Small intestine (tissue), 7 donors: Measurements from ENCODE around the gene S100A7A. TPM values are rescaled to one million over a fixed set of nuclear protein-coding genes. Genes with fewer than 3 reads are reported as not detected.

Experiments
- DNase-seq, 2 donors: peaks; one replicate each; pipeline versions ENCODE4 v3.0.0 to v3.0.0-alpha.2; 2013
- FAIRE-seq: peaks from 2 replicates; lab custom pipeline; 2012; peaks lifted over from hg19 to GRCh38; lab: Jason Lieb, UNC
- H3K27ac ChIP-seq, 3 donors: one replicate each; pipeline ENCODE4 v1.5.1; 2013; ENCODE audit warnings: low read length in 2 of 3, mild to moderate bottlenecking in 2 of 3, control low read depth in 1 of 3, inconsistent platforms in 1 of 3, low read depth in 1 of 3, moderate library complexity in 1 of 3
- H3K27me3 ChIP-seq, 3 donors: one replicate each; pipeline ENCODE4 v1.6.1; 2013; ENCODE audit warnings: low read length in 3 of 3, inconsistent platforms in 1 of 3; ENCODE audit not compliant: control insufficient read depth in 3 of 3, insufficient read depth in 3 of 3
- H3K36me3 ChIP-seq, 3 donors: one replicate each; pipeline ENCODE4 v1.6.1; 2013; ENCODE audit warnings: low read length in 3 of 3, inconsistent platforms in 1 of 3, low read depth in 1 of 3, mild to moderate bottlenecking in 1 of 3, moderate library complexity in 1 of 3; ENCODE audit not compliant: control insufficient read depth in 3 of 3, insufficient read depth in 2 of 3
- H3K4me1 ChIP-seq, 3 donors: one replicate each; pipeline ENCODE4 v1.6.1; 2013; ENCODE audit warnings: low read length in 2 of 3, inconsistent platforms in 1 of 3, low read depth in 1 of 3, mild to moderate bottlenecking in 1 of 3, moderate library complexity in 1 of 3; ENCODE audit not compliant: control insufficient read depth in 3 of 3, insufficient read depth in 2 of 3
- H3K4me3 ChIP-seq, 3 donors: one replicate each; pipeline ENCODE4 v1.5.1; 2013; ENCODE audit warnings: low read length in 3 of 3, control low read depth in 1 of 3, inconsistent platforms in 1 of 3, low read depth in 1 of 3, mild to moderate bottlenecking in 1 of 3, moderate library complexity in 1 of 3
- H3K9me3 ChIP-seq, 2 donors: one replicate each; pipeline ENCODE4 v1.6.1; 2013; ENCODE audit warnings: low read depth in 1 of 2, low read length in 1 of 2; ENCODE audit not compliant: control insufficient read depth in 2 of 2, insufficient read depth in 1 of 2
- WGBS, 3 donors: extraction: QIAGEN DNeasy Blood & Tissue Kit; methylation state at CpG; one replicate each; pipeline ENCODE4 v1.1.7; 2013; 5-methylcytosine and 5-hydroxymethylcytosine counted together
- polyA plus RNA-seq, 4 donors: library from polyadenylated mRNA; stranded (reverse) in 3 of 4; unstranded in 1 of 4; fragments of 200-250 nt in 3 of 4; fragments of 120-200 nt in 1 of 4; gene quantifications; one replicate each; pipeline versions ENCODE4 v1.2.1 to v1.2.3, GENCODE V29; 2013
- donor health status: healthy with polysubstance abuse.
- donor health status: control.
- donor health status: control.
- donor health status: Bipolar disorder and iron deficiency.
- donor health status: healthy.

S100A7A gene
- polyA plus RNA-seq, 4 donors: not detected

- no peaks in the 10 kb centered on the region for H3K9me3 ChIP-seq
- H3K27ac ChIP-seq: no peak overlapping the region
- no peaks in the 10 kb centered on the region for H3K27me3 ChIP-seq
- FAIRE-seq (no peak), DNase-seq (no peak)
- WGBS, 3 donors: 81 to 88% (median 85%) methylated on average over 10 of the region's 10 CpGs
- H3K36me3 ChIP-seq: no peaks in the 10 kb centered on the region
- no peak overlapping the region for H3K4me3 ChIP-seq
- peaks cover 0 to 15% (median 0%) of the 10 kb centered on the region in 3 donors for H3K4me1 ChIP-seq
Measured at GRCh38 chr1:153379591-153379990, 36.7 kb upstream of the S100A7A start.

DNA sequence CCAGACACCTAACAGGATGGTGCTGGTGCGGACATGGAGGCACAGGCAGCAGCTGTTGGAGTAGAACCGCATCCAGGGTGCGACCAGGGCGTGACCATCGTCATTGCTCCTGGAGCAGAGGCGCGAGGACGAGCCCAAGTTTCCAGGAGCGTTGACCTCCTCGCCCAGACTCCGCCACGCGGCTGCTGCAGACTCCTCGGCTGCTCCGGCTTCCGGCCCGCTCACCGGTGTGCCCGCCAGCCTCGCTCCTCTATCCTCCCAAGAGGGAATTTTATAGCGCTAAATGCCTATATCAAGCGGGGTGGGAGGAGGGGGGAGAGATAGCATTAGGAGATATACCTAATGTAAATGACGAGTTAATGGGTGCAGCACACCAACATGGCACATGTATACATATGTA is 35.6 kb upstream of the S100A7A start:
- Histone ChIP-seq H3K36me3 (no peaks in the 10 kb centered on the region), H3K4me1 (peaks cover 0 to 10% (median 0%) of the 10 kb centered on the region in 3 donors), H3K27ac (no peak overlapping the region), H3K9me3 (no peaks in the 10 kb centered on the region), H3K27me3 (no peaks in the 10 kb centered on the region), H3K4me3 (no peak overlapping the region)
- DNase-seq: no peak
- no peak for FAIRE-seq
- 91 to 94% (median 94%) methylated on average over 23 of the region's 23 CpGs for WGBS, 3 donors

DNA sequence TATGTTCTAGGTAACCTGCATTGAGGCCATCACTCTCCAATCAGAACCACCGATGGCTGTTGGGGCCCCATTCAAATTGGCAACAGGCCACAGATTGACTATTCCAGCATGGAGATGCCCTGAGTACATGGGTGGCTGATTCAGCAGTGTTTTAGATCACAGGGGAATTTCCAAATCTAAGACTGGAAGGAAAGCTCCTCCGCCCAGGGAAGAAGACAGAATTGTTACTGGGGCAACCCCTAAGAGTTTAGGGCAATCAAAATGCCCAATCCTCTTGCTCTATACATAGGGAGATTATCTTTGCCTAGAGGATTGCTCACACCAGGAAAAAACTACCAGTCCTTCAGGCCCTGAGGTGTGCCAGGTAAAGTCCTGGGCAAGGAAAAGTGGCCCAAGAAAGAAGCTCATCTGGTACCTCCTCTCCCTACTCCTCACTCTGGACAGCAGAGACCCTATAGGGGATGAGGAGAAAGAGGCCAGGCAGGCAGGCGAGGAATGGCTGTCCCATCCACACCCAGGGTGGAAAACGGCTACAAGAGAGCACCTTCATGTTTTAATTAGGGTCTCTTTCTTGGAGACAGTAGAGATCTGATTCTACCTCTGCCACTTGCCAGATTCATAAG is 31.3 kb upstream of the S100A7A start:
- WGBS, 3 donors: 69 to 77% (median 70%) methylated on average over 4 of the region's 4 CpGs
- no peak for FAIRE-seq
- no peak overlapping the region for H3K4me3 ChIP-seq
- no peaks in the 10 kb centered on the region for H3K9me3 ChIP-seq
- H3K27me3 ChIP-seq: no peaks in the 10 kb centered on the region
- DNase-seq: no peak
- no peak overlapping the region for H3K27ac ChIP-seq
- H3K4me1 ChIP-seq: no peaks in the 10 kb centered on the region
- H3K36me3 ChIP-seq: no peaks in the 10 kb centered on the region

DNA sequence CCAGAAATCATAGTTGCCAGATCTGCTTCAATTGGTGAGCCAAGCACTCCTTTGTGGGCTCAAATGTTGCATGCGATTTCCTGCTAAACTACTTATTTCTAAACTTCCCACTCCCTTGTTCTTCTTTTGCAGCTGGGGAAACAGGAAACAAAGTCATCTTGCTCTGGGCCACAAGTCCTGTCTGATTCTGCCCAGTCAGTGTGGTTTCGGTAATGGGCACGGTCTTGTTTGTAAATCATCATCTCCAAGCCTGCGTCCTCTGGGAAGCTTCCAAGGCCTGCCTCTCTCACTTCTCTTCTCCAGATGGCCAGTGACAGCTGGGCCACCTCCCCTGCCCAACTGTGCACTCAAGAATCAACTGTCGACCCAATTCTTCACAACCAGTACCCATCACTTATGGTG is 29.8 kb upstream of the S100A7A start:
- WGBS, 3 donors: 61 to 79% (median 62%) methylated on average over 5 of the region's 5 CpGs
- no peak for FAIRE-seq
- no peak overlapping the region for H3K27ac ChIP-seq

DNA sequence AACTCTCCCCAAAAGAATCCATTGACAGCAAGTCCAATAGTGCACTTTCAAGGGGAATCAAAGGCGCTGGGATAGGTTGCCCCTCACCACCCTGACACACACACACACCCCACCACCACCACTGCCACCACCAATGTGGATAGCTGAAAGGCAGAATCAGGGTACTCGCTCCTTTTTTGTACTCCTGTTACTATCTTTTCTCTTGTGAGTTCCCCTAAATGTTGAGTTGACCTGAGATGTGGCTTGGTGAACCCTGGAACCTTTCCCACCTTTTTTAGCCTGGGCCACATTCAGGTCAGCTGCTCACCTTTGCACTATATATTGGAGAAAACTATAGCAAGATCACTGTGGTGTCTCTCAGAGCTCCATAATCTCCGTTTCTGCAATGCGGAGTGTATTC is 29.3 kb upstream of the S100A7A start:
- Histone ChIP-seq H3K4me3 (no peak overlapping the region), H3K36me3 (no peaks in the 10 kb centered on the region), H3K27ac (no peak overlapping the region), H3K9me3 (no peaks in the 10 kb centered on the region), H3K27me3 (no peaks in the 10 kb centered on the region), H3K4me1 (no peaks in the 10 kb centered on the region)
- 86 to 90% (median 88%) methylated on average over 4 of the region's 4 CpGs for WGBS, 3 donors
- FAIRE-seq (no peak), DNase-seq (no peak)

More for the DNA sequence above, 29.8 kb upstream of the S100A7A start:
- Histone ChIP-seq H3K36me3 (no peaks in the 10 kb centered on the region), H3K4me1 (no peaks in the 10 kb centered on the region), H3K9me3 (no peaks in the 10 kb centered on the region), H3K4me3 (no peak overlapping the region), H3K27me3 (no peaks in the 10 kb centered on the region)
- no peak for DNase-seq

- no peaks in the 10 kb centered on the region for H3K9me3 ChIP-seq
- no peak overlapping the region for H3K27ac ChIP-seq
- no peak overlapping the region for H3K4me3 ChIP-seq
- H3K27me3 ChIP-seq: no peaks in the 10 kb centered on the region
- H3K4me1 ChIP-seq: no peaks in the 10 kb centered on the region
- WGBS, 3 donors: 70 to 81% (median 72%) methylated on average over 4 of the region's 4 CpGs
- DNase-seq: no peak
- no peaks in the 10 kb centered on the region for H3K36me3 ChIP-seq
- no peak for FAIRE-seq
Measured at GRCh38 chr1:153387785-153388184, 28.5 kb upstream of the S100A7A start.

DNA sequence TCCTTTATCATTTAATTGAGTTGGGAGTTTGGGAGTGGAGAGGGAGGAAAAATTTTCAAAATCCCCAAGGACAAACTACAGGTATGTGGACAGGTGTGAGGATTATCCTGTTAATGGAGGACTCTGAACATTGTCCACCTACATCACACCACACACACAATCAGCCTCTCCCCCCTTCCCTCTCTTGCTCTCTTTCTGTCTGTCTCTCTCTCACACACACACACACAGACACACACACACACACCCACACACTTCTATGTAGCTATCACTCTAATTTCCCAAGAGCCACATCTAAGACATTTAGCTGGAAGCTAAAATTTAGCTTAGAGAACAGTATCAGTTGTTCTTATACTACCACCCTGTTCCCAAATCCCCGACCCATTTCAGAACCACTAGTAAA is 26.9 kb upstream of the S100A7A start:
- no peak overlapping the region for H3K27ac ChIP-seq
- no peaks in the 10 kb centered on the region for H3K36me3 ChIP-seq
- 84 to 88% (median 84%) methylated on average over 1 of the region's 1 CpG for WGBS, 3 donors
- no peaks in the 10 kb centered on the region for H3K4me1 ChIP-seq
- FAIRE-seq (no peak), DNase-seq (no peak)
- H3K4me3 ChIP-seq: no peak overlapping the region
- no peaks in the 10 kb centered on the region for H3K27me3 ChIP-seq
- no peaks in the 10 kb centered on the region for H3K9me3 ChIP-seq

DNA sequence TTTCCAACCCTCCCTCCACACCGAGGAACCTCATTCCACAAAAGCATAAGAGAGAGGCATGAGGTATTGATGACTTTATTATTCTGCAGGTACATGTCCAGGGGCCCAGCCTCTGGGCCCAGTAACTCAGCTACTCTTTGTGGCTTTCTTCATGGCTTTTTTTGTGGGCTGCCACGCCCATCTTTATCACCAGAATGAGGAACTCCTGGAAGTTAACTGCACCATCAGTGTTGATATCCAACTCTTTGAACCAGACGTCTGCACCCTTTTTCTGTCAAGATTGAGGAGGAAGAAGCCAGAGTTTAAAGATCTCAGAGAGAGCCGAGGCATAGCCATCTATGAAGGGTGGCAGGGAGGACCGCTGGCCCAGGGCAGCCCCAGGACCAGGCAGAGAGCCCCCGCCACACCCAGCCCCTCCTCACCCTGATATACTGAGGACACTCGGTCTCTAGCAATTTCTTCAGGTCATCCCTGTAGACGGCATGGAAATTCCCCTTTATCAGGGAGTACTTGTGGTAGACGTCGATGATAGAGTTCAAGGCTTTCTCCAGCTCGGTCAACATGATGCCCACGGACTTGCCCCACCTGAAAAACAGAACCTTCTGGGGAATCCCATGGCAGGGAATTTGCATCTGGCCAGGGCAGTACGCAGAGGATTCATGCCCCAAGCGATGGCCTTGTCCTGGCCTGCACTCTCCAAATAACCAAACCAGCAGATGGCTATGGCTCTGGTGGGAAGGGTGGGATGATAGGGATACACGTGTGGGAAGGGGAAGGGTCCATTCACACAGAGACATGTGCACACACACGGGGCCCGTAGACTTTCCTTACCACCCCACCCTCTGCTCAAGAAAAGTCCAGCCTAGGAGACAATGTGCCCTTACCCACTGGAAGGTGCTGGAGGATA is 26.1 kb upstream of the S100A7A start:
- Histone ChIP-seq H3K4me1 (no peaks in the 10 kb centered on the region), H3K9me3 (no peaks in the 10 kb centered on the region), H3K36me3 (no peaks in the 10 kb centered on the region), H3K27ac (no peak overlapping the region), H3K27me3 (no peaks in the 10 kb centered on the region), H3K4me3 (no peak overlapping the region)
- DNase-seq (no peak), FAIRE-seq (no peak)
- WGBS, 3 donors: 52 to 71% (median 56%) methylated on average over 17 of the region's 17 CpGs
